GM12874 (cell line): ENCODE measurements around the gene CZIB.

Source experiments
- TF ChIP-seq, protein P1 (sequence below): IDR thresholded peaks from 2 replicates; pipeline ENCODE4 v1.5.1; 2011; ENCODE audit warnings: low read depth, mild to moderate bottlenecking, control low read depth, low read length, moderate library complexity; ENCODE audit not compliant: insufficient read depth

The CZIB gene

DNA sequence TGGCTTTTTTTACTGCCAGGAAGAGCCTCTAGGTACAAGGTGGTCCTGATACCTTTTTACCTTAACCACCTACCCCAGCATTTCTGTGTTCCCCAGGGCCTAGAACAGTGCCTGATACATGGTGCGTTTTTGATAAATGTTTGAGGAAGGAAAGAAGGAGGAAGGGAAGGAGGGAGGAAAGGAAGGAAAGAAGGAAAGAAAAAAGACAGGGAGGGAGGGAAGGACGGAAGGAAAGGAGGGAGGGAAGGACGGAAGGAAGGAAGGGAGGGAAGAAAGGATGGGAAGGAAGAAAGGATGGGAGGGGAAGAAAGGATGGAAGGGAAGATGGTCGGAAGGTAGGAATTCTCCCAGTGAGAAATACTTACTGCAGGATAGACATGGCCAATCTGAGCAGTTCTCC, 29.9 kb upstream of the CZIB start:
- TF ChIP-seq, protein P1, sequence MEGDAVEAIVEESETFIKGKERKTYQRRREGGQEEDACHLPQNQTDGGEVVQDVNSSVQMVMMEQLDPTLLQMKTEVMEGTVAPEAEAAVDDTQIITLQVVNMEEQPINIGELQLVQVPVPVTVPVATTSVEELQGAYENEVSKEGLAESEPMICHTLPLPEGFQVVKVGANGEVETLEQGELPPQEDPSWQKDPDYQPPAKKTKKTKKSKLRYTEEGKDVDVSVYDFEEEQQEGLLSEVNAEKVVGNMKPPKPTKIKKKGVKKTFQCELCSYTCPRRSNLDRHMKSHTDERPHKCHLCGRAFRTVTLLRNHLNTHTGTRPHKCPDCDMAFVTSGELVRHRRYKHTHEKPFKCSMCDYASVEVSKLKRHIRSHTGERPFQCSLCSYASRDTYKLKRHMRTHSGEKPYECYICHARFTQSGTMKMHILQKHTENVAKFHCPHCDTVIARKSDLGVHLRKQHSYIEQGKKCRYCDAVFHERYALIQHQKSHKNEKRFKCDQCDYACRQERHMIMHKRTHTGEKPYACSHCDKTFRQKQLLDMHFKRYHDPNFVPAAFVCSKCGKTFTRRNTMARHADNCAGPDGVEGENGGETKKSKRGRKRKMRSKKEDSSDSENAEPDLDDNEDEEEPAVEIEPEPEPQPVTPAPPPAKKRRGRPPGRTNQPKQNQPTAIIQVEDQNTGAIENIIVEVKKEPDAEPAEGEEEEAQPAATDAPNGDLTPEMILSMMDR, result no peak

DNA sequence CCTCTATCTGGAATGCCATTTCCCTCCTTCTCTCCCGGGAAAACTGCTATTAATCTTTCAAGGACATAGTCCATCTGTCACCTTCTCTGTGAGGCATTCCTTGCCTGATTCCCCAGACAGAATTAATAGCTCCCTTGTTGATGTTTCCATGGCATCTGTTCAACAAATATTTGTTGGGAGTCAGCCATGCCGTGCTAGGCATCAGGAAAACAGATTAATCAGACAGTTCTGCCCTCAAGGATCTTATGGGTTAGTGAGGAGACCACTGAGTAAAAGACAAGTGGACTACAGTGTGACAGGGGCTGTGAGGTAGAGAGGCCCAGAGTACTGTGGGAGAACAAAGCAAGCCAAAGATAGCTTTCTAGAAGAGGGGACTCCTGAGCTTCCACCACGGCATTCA, 29.3 kb upstream of the CZIB start:
- TF ChIP-seq, protein P1, result no peak

DNA sequence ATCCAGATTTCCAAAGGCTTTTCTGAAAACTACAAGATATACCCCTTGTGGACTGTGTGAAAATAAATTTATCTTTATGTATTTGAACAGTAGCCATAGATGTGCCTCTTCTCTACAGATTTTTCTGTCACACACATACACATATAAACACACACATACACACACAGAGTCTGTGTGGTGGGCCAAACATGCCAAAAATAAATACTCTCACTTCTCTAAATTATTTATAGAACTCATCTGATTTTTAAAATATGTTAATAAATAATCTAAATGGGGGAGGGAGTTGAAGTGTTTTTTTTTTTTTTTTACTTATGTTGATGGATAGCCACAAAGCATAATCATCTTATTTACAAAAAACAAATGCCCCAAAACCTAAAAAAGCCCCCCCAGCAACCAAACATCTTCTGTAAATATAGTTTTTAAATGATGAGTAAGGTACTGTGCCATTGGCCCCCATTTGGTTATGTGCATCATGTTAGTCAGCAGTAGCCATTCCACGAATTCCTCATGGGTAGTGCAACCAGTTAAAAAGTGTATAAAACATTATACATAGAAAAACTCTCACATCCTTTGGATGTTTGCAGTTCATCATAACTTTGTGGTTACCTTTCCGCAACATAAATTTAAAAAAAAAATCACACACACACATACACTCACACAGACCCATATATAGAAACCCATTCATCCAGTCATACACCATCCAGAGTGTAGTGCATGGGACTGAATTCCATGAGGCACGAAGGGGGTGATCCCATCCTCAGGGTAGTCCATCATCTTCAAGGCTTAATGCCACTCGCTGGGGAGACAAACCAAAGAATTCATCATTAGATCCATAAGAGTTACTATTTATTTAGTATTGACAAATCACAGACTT, 26.1 kb upstream of the CZIB start:
- TF ChIP-seq, protein P1, result no peak

DNA sequence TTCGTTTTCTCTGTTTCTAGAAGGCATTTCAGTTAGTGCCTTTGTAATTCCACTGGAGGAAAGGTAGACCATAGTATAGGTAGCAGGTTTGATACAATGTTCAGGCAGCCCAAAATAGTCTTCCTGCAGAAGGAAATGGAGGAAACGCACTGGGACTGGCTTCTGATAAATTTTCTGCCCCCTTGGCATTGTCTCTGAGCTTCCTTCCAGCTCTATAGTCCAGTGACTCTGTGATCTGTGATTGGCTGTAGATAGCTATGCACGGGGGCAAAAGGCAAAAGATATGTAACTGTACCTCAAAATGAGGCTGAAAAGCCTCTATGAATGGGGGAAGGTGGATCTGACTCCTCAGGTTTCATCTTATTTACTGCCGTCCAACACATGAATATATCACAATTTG, 23.7 kb upstream of the CZIB start:
- TF ChIP-seq, protein P1, result no peak

DNA sequence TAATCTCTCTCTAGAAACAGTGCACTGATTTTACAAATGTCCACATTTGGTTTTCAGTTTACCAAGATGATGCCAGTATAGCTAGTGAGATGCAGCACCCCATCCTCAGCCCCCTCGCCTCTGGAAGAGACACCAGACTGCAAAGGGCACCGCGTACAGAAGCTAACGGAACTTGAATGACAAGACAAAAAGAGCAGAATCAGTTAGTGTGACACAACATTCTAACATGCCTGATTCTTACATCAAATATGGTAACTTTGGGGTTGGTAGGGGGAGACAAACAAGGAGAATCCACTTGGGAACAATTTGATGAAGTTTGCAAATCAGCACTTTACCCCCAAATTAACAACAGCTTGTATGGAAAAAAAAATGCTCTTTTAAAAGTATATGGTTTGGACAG, 21.9 kb upstream of the CZIB start:
- TF ChIP-seq, protein P1, result no peak

DNA sequence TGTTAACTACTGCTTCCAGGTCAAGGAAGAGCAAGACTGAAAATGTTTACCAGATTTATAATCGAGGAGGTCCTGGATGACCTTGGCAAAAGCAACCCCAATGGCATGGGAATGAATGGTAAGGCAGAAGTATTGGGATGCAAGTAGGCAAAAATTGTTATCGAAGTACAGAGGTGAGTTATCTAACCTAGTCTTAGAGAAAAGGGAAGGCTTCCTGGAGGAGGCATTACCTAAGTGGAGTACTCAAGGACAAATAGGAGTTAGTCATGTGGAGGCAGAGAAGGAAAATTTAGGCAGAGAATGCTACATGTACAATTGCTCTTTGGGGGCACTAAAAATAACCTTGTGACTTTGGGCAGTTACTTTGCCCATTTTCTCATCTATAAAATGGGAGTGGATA, 21.4 kb upstream of the CZIB start:
- TF ChIP-seq, protein P1, result no peak

DNA sequence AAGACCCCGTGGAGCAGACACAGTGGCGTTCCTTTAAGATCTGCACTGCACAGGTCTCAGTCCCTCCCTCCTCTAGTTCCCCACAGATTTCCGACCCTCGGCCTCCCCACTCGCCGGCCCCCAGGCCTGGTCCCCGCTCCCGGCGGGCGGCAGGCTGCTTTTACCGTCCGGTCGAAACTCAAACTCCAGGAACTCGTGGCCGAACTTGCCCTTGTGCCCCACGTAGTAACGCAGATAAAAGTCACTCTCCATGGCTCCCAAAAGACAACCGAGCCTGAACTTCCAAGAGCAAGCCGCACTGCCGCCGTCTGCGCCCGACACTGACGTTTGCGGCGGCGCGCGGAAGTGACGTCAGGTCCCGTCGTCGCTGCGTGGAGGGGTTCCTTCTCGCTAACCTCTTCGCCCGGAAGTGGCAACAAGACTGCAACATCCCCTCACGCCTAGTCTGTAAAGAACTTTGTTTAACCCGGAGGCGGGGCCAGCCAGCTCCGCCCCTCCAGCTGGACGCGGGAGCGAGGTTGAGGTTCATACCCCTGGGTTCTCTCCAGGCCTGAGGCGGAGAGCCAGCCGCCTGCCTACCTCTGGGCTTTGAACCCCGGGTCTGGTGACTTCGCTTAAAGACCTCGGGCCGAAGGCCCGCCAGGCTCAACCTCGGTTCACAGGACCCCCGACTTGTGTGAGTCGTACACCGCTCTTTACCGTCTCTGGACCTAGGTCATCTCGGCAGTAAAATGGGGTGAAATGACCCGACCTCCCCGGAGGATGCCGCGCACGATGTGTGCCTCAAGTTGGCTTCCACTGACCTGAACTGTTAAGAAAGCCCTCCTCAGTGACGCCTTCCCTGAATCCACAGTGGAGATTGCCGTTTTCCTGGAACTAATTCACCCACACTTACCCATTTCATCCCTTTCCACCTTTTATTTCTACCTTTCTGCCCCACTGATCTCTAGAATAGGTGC, 18.0 kb upstream of the CZIB start, which contains the start of gene MAGOH:
TSS of gene MAGOH (minus strand) at position 322 of the 959 bp plus-strand sequence. CDS start at position 252, 70 bp downstream.
- TF ChIP-seq, protein P1, result no peak
